NB4 (cell line): ENCODE measurements around the gene KIAA1671.

Experiments used
- DNase-seq: peaks from one replicate; pipeline ENCODE4 v3.0.0; 2010; ENCODE audit warnings: low read depth
- H3K4me3 ChIP-seq: one replicate; pipeline ENCODE4 v1.5.1; 2011; ENCODE audit warnings: mild to moderate bottlenecking, low read depth, low read length, moderate library complexity
- MAX ChIP-seq: IDR thresholded peaks from 2 replicates; pipeline ENCODE4 v1.6.1; 2011; ENCODE audit warnings: low read depth, low read length
- MYC ChIP-seq: IDR thresholded peaks from 2 replicates; pipeline ENCODE4 v1.6.1; 2011; ENCODE audit warnings: low read depth, low read length
- POLR2A ChIP-seq: IDR thresholded peaks from 2 replicates; pipeline ENCODE4 v1.6.1; 2011; ENCODE audit warnings: mild to moderate bottlenecking; ENCODE audit not compliant: insufficient read length; ENCODE audit errors: extremely low read depth
- TF ChIP-seq, protein P1 (sequence below): IDR thresholded peaks from one replicate; pipeline ENCODE4 v1.5.1; 2012; ENCODE audit warnings: low read depth, low read length

The KIAA1671 gene

DNA sequence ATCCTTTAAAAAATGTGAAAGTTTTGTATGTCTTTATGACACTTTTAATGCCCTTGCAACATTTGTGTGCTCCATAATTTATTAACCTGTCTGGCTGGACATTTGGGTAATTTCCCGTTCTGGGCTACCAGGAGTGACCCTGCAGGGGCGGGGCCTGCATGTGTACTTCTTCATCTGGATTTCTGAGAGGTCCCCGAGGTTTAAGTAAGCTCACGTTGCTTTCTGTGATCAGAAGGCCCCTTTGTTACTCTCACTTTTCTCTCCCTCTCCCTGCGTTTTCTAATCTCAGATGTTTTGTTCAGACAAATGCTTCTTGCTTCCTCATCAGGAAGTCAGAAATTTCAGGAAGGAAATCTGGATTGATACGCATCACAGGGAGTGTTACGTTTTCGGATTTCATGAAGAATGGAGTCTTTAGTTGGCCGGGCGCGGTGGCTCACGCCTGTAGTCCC is 168.3 kb downstream of the KIAA1671 start:
- no peak for DNase-seq
- TF ChIP-seq POLR2A (no peak), MYC (no peak), MAX (no peak)
- TF ChIP-seq, protein P1, sequence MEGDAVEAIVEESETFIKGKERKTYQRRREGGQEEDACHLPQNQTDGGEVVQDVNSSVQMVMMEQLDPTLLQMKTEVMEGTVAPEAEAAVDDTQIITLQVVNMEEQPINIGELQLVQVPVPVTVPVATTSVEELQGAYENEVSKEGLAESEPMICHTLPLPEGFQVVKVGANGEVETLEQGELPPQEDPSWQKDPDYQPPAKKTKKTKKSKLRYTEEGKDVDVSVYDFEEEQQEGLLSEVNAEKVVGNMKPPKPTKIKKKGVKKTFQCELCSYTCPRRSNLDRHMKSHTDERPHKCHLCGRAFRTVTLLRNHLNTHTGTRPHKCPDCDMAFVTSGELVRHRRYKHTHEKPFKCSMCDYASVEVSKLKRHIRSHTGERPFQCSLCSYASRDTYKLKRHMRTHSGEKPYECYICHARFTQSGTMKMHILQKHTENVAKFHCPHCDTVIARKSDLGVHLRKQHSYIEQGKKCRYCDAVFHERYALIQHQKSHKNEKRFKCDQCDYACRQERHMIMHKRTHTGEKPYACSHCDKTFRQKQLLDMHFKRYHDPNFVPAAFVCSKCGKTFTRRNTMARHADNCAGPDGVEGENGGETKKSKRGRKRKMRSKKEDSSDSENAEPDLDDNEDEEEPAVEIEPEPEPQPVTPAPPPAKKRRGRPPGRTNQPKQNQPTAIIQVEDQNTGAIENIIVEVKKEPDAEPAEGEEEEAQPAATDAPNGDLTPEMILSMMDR, result no peak
- no peak overlapping the region for H3K4me3 ChIP-seq

DNA sequence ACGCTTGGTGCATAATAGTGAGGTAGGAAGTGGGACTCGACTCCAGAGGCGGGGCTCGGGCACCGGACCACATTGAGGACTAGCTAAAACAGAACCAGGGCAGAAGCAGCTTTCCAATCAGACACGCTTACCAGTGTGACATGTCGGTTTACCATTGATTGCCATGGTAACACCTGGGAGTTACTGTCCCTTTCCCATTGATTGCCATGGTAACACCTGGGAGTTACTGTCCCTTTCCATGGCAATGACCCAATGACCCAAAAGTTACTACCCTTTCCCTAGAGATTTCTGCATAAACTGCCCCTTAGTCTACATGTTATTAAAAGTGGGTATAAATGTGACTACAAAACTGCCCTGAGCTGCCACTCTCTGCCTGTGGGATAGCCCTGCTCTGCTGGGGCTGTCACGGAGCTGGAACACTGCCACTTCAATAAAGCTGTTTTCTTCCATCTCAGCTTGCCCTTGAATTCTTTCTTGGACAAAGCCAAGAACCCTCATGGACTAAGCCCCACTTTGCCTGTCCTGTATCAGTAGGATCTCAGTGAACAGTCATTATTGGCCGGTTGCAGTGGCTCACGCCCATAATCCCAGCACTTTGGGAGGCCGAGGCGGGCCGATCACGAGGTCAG is 169.7 kb downstream of the KIAA1671 start:
- no peak overlapping the region for H3K4me3 ChIP-seq
- no peak for DNase-seq
- TF ChIP-seq MAX (no peak), MYC (no peak), POLR2A (no peak)
- TF ChIP-seq, protein P1, result no peak

DNA sequence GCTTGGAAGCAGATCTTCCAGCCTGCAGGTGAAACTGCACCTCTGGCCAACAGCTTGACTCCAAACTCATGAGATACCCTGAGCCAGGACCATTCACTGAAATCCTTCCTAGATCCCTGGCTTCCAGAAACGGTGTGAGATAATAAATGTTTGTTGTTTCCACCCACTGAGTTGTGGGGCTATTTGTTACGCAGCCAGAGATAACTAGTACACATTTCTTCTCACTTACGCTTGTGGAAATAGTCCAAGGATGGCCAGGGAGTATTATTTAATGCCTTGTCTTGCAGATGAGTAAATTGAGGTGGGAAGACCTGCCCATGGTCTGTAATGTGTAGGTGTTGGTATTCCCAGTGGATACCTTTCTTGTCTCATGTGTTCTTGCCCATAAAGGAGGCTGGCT is 171.2 kb downstream of the KIAA1671 start:
- TF ChIP-seq, protein P1, result no peak
- TF ChIP-seq MYC (no peak), MAX (no peak), POLR2A (no peak)
- DNase-seq, result no peak
- no peak overlapping the region for H3K4me3 ChIP-seq

DNA sequence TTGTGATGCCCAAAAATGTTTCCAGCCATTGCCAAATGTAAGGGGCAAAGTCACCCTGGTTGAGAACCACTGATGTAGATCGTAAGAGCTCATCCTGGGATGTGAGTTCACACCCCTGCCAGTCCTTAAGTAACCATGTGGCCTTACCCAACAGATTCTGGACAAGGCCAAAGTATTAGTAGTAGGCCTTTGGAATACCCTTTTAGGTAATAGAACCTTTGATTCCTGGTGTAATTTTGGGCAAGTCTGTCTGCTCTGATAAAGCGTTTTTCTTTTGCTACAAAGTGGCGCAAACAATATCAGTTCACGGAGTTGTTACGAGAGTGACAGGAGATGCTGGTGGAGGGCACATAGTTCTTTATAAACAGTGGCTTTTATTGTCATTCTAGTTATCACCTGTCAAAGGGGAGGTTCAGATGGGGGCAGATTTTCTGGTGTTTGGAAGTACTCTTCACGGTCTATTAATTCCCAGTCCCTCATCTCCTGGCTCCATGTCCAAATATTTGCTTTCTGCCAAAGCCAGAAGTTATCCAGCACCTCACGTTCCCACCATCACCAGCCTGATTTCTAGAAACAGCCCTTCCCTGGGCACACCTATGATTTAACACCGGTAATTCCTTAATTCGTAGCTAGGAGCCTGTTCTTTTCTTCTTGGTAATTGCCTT is 173.3 kb downstream of the KIAA1671 start:
- no peak for DNase-seq
- TF ChIP-seq MAX (no peak), POLR2A (no peak), MYC (no peak)
- TF ChIP-seq, protein P1, result no peak
- H3K4me3 ChIP-seq, result no peak overlapping the region

DNA sequence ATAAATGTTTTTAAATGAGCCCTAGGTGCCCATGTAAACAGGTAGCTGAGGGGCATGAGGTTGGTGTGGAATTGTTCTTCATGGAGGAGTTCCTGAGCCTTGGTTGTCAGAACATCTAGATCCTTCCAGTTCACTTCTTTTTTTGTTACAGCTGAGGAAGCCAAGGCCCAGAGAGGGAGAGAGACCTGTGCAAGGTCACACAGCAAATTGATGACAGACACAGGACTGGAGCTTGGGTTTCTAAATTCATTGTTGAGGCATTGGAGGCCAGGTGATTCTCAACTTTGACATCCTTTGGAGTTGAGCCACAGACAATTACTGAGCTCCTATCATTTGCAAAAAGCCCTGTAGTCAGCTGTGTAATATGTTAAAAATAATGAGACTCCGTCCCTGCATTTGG is 174.0 kb downstream of the KIAA1671 start:
- no peak overlapping the region for H3K4me3 ChIP-seq
- DNase-seq, result no peak
- TF ChIP-seq POLR2A, result no peak
- TF ChIP-seq, protein P1, result no peak
- TF ChIP-seq MYC, result no peak
- no peak for TF ChIP-seq MAX
